ENCODE data around the gene VPS26A.

Gene VPS26A

GRCh38 chr10:69102440-69102839 lies 21.5 kb upstream of the VPS26A start:
- DNase-seq (ENCODE audit: low read depth) = no peak
- no peak overlapping the region for H3K4me3 ChIP-seq (ENCODE audit: control insufficient read depth, low read depth, low read length)
- TF ChIP-seq, protein P1, sequence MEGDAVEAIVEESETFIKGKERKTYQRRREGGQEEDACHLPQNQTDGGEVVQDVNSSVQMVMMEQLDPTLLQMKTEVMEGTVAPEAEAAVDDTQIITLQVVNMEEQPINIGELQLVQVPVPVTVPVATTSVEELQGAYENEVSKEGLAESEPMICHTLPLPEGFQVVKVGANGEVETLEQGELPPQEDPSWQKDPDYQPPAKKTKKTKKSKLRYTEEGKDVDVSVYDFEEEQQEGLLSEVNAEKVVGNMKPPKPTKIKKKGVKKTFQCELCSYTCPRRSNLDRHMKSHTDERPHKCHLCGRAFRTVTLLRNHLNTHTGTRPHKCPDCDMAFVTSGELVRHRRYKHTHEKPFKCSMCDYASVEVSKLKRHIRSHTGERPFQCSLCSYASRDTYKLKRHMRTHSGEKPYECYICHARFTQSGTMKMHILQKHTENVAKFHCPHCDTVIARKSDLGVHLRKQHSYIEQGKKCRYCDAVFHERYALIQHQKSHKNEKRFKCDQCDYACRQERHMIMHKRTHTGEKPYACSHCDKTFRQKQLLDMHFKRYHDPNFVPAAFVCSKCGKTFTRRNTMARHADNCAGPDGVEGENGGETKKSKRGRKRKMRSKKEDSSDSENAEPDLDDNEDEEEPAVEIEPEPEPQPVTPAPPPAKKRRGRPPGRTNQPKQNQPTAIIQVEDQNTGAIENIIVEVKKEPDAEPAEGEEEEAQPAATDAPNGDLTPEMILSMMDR (IDR thresholded peaks at IDR 0.05; ENCODE audit: control insufficient read depth, insufficient read depth, low read depth, low read length, missing control alignments) = no peak

DNA sequence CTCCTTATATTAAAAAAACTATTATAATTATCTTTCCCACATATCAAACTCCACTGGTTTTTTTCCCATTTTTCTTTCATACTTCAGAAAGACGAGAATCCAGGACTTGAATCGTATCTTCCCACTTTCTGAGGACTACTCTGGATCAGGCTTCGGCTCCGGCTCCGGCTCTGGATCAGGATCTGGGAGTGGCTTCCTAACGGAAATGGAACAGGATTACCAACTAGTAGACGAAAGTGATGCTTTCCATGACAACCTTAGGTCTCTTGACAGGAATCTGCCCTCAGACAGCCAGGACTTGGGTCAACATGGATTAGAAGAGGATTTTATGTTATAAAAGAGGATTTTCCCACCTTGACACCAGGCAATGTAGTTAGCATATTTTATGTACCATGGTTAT lies 20.2 kb upstream of the VPS26A start:
- TF ChIP-seq, protein P1 (IDR thresholded peaks at IDR 0.05; ENCODE audit: control insufficient read depth, insufficient read depth, low read depth, low read length, missing control alignments) = no peak
- DNase-seq (ENCODE audit: low read depth) = no peak
- H3K4me3 ChIP-seq (ENCODE audit: control insufficient read depth, low read depth, low read length) = no peak overlapping the region

DNA sequence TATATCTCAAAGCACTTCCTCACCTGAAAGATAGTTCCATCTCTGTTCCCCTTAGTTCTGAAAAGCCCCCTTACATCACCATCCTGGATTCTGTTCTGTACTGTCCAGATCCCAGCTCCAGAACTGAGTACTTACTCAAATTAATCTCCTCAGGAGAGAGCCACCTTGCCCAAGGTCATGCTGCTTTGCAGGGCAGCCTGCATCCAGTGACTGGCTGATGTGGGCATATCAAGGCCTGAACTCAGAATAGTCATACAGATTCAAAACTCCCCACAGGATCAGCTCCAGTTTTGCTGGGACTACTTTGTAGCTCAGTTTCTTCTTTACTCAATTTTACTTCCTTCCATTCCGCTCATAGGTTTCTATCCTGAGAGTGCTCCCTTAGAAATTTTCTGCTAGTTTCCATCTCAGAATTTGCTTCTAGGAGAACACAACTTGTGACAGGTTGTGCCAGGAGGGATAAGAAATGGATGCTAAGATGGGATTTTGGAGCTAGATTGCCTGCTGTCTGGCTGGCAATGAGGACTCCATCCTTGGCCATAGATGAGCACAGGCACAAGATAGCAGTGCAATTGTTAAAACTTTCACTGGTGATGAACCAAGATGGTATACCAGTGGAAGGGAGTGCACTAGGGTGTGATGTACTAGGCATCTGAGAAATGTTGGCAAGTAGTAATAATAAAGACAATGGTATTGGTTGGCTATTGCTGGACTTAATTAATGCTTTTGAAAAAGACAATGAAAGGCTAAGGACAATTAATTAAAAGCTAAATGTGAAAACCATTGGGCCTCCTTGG lies 18.8 kb upstream of the VPS26A start:
- DNase-seq (ENCODE audit: low read depth) = no peak

GRCh38 chr10:69107176-69107490 lies 16.8 kb upstream of the VPS26A start:
- H3K4me3 ChIP-seq (ENCODE audit: control insufficient read depth, low read depth, low read length) = no peak overlapping the region
- DNase-seq (ENCODE audit: low read depth) = no peak
- TF ChIP-seq, protein P1 (IDR thresholded peaks at IDR 0.05; ENCODE audit: control insufficient read depth, insufficient read depth, low read depth, low read length, missing control alignments) = no peak

More for the DNA sequence above, 18.8 kb upstream of the VPS26A start:
- TF ChIP-seq, protein P1 (IDR thresholded peaks at IDR 0.05; ENCODE audit: control insufficient read depth, insufficient read depth, low read depth, low read length, missing control alignments) = no peak
- H3K4me3 ChIP-seq (ENCODE audit: control insufficient read depth, low read depth, low read length) = no peak overlapping the region

DNA sequence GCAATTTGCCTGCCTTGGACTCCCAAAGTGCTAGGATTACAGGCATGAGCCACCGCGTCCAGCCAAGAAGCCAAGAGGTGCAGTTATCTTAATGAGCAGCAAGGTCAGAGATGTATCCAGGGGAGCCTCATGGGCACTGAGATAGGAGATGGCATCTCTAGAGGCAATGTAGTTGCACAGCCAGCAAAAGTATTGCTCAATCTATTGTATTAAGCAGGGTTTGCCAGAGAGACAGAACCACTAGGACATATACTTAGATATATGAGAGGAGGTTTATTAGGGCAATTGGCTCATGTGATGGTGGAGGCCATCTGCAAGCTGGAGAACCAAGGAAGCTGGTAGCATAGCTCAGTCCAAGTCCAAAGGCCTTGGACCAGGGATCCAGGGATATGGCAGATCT lies 16.3 kb upstream of the VPS26A start:
- DNase-seq (ENCODE audit: low read depth) = no peak
- TF ChIP-seq, protein P1 (IDR thresholded peaks at IDR 0.05; ENCODE audit: control insufficient read depth, insufficient read depth, low read depth, low read length, missing control alignments) = no peak

GRCh38 chr10:69119896-69120295 lies 4.1 kb upstream of the VPS26A start:
- H3K4me3 ChIP-seq (ENCODE audit: control insufficient read depth, low read depth, low read length) = no peak overlapping the region
- TF ChIP-seq, protein P1 (IDR thresholded peaks at IDR 0.05; ENCODE audit: control insufficient read depth, insufficient read depth, low read depth, low read length, missing control alignments) = no peak
- no peak for DNase-seq (ENCODE audit: low read depth)

More for the DNA sequence above, 16.3 kb upstream of the VPS26A start:
- H3K4me3 ChIP-seq (ENCODE audit: control insufficient read depth, low read depth, low read length) = no peak overlapping the region
